Forelimb muscle (tissue), 1 donor: ENCODE results near the gene LYPD1. TPM values are rescaled to one million over a fixed set of nuclear protein-coding genes. Genes with fewer than 3 reads are reported as not detected.
A peak's percentile ranks its signal among the peaks of the same experiment; 100 is the strongest.
"Not testable (repeated sequence)": the region's sequence is repeated elsewhere in the genome, so short reads cannot be mapped to it uniquely, and the experiment has no call there.

Experiments used
- DNase-seq: peaks from one replicate; pipeline ENCODE4 v3.0.0-alpha.2; 2013; ENCODE audit warnings: low read depth
- polyA plus RNA-seq: library from polyadenylated mRNA; unstranded; fragments of 120-200 nt; gene quantifications from one replicate; pipeline ENCODE4 v1.2.1, GENCODE V29; 2013; ENCODE audit not compliant: insufficient read length

The LYPD1 gene
- polyA plus RNA-seq: 5.8 TPM

GRCh38 chr2:132669908-132670495, at the start of gene LYPD1:
Gene LYPD1, minus strand, starts transcription at chr2:132670205. Its CDS starts 273 bp downstream, at chr2:132669932.
- no peak for DNase-seq

GRCh38 chr2:132719480-132719879, 49.5 kb upstream of the LYPD1 start:
- DNase-seq: no peak

GRCh38 chr2:132716954-132717353, 46.9 kb upstream of the LYPD1 start:
- DNase-seq: no peak

GRCh38 chr2:132715386-132716351, 45.7 kb upstream of the LYPD1 start:
- DNase-seq: no peak

- DNase-seq: no peak
Measured at GRCh38 chr2:132703396-132703795, 33.4 kb upstream of the LYPD1 start.

- DNase-seq: no peak
Measured at GRCh38 chr2:132701810-132702209, 31.8 kb upstream of the LYPD1 start.

GRCh38 chr2:132699802-132700201, 29.8 kb upstream of the LYPD1 start:
- not testable (repeated sequence) for DNase-seq

- not testable (repeated sequence) for DNase-seq
Measured at GRCh38 chr2:132698347-132698746, 28.3 kb upstream of the LYPD1 start.

- peak; percentile 28 for DNase-seq
Measured at GRCh38 chr2:132697556-132698205, 27.7 kb upstream of the LYPD1 start.

- DNase-seq: no peak
Measured at GRCh38 chr2:132692816-132693215, 22.8 kb upstream of the LYPD1 start.

- no peak for DNase-seq
Measured at GRCh38 chr2:132691556-132691955, 21.6 kb upstream of the LYPD1 start.

GRCh38 chr2:132690664-132691303, 20.8 kb upstream of the LYPD1 start:
- no peak for DNase-seq

- no peak for DNase-seq
Measured at GRCh38 chr2:132681766-132682165, 11.8 kb upstream of the LYPD1 start.

- DNase-seq: no peak
Measured at GRCh38 chr2:132680544-132680943, 10.5 kb upstream of the LYPD1 start.

GRCh38 chr2:132678483-132678882, 8.5 kb upstream of the LYPD1 start:
- DNase-seq: no peak

- no peak for DNase-seq
Measured at GRCh38 chr2:132677661-132678060, 7.7 kb upstream of the LYPD1 start.

- DNase-seq: no peak
Measured at GRCh38 chr2:132676999-132677398, 7.0 kb upstream of the LYPD1 start.

- no peak for DNase-seq
Measured at GRCh38 chr2:132671151-132671835, 1.3 kb upstream of the LYPD1 start.

GRCh38 chr2:132670496-132671150, 618 bp upstream of the LYPD1 start:
- DNase-seq: no peak

- DNase-seq: no peak
Measured at GRCh38 chr2:132668987-132669907, 758 bp downstream of the LYPD1 start.
